GM19372 (cell line): ENCODE data around the gene PELI1.
A peak's percentile ranks its signal among the peaks of the same experiment; 100 is the strongest.
"Not testable (repeated sequence)": the region's sequence is repeated elsewhere in the genome, so short reads cannot be mapped to it uniquely, and the experiment has no call there.

Experiments
- ATAC-seq: cut with Tn5 transposase; IDR thresholded peaks from one replicate; pipeline ENCODE4 v1.9.1; 2021; ENCODE audit warnings: mild to moderate bottlenecking, low read depth, moderate library complexity; ENCODE audit not compliant: unreplicated experiment

PELI1 gene

GRCh38 chr2:64126601-64127000, 17.6 kb downstream of the PELI1 start:
- no peak for ATAC-seq

- no peak for ATAC-seq
Measured at GRCh38 chr2:64124571-64124970, 19.6 kb downstream of the PELI1 start.

GRCh38 chr2:64124168-64124567, 20.1 kb downstream of the PELI1 start:
- ATAC-seq, result no peak

- ATAC-seq, result no peak
Measured at GRCh38 chr2:64123740-64124139, 20.5 kb downstream of the PELI1 start.

- no peak for ATAC-seq
Measured at GRCh38 chr2:64122358-64122757, 21.9 kb downstream of the PELI1 start.

GRCh38 chr2:64120928-64121327, 23.3 kb downstream of the PELI1 start:
- no peak for ATAC-seq

GRCh38 chr2:64120008-64120407, 24.2 kb downstream of the PELI1 start:
- ATAC-seq, result no peak

GRCh38 chr2:64119369-64119768, 24.9 kb downstream of the PELI1 start:
- no peak for ATAC-seq

- ATAC-seq, result no peak
Measured at GRCh38 chr2:64115808-64116598, 28.2 kb downstream of the PELI1 start.

GRCh38 chr2:64114912-64115277, 29.3 kb downstream of the PELI1 start:
- ATAC-seq, result peak; percentile 47

GRCh38 chr2:64114063-64114911, 29.9 kb downstream of the PELI1 start:
- peak; percentile 40 for ATAC-seq

GRCh38 chr2:64112016-64112415, 32.2 kb downstream of the PELI1 start:
- no peak for ATAC-seq

- ATAC-seq, result no peak
Measured at GRCh38 chr2:64111426-64111825, 32.8 kb downstream of the PELI1 start.

- ATAC-seq, result no peak
Measured at GRCh38 chr2:64108666-64109241, 35.5 kb downstream of the PELI1 start.

- ATAC-seq, result no peak
Measured at GRCh38 chr2:64106481-64106880, 37.7 kb downstream of the PELI1 start.

- peak; percentile 52 for ATAC-seq
Measured at GRCh38 chr2:64105670-64106461, 38.4 kb downstream of the PELI1 start.

- ATAC-seq, result no peak
Measured at GRCh38 chr2:64104933-64105332, 39.3 kb downstream of the PELI1 start.

- ATAC-seq, result not testable (repeated sequence)
Measured at GRCh38 chr2:64102736-64103135, 41.5 kb downstream of the PELI1 start.

GRCh38 chr2:64101141-64101591, 43.1 kb downstream of the PELI1 start:
- no peak for ATAC-seq

- not testable (repeated sequence) for ATAC-seq
Measured at GRCh38 chr2:64100584-64100983, 43.6 kb downstream of the PELI1 start.
